GM23338 (cell line): Measurements from ENCODE around the gene LLGL1. TPM values are rescaled to one million over a fixed set of nuclear protein-coding genes. Genes with fewer than 3 reads are reported as not detected.

Experiments
- ATAC-seq: fragments of 200-7000 bp; cut with Tn5 transposase; 3 replicates; pipeline ENCODE4 v1.9.1; 2020
- DNase-seq: peaks from one replicate; pipeline ENCODE4 v3.0.0-alpha.2; 2015; ENCODE audit warnings: low spot score
- H2AFZ ChIP-seq: fragments of 200-600 bp; sonication (generic); 2 replicates; pipeline ENCODE4 v1.8.0; 2016; ENCODE audit warnings: antibody characterized with exemption, mild to moderate bottlenecking, moderate library complexity
- H3F3A ChIP-seq: fragments of 200-600 bp; sonication (generic); replicated peaks from 2 replicates; pipeline ENCODE4 v1.8.0; 2017; ENCODE audit warnings: antibody characterized with exemption, mixed run types, low read depth
- H3K27ac ChIP-seq: fragments of 200-600 bp; sonication (generic); 2 replicates; pipeline ENCODE4 v1.6.1; 2016; ENCODE audit warnings: low read depth
- H3K27me3 ChIP-seq: fragments of 200-600 bp; sonication (generic); 2 replicates; pipeline ENCODE4 v1.8.0; 2016; ENCODE audit warnings: mild to moderate bottlenecking, mixed run types, moderate library complexity; ENCODE audit not compliant: insufficient read depth
- H3K36me3 ChIP-seq: fragments of 200-600 bp; sonication (generic); 2 replicates; pipeline ENCODE4 v1.8.0; 2016; ENCODE audit warnings: mild to moderate bottlenecking; ENCODE audit not compliant: insufficient read depth
- H3K4me1 ChIP-seq: fragments of 200-600 bp; sonication (generic); 2 replicates; pipeline ENCODE4 v1.8.0; 2016; ENCODE audit warnings: mild to moderate bottlenecking, moderate library complexity; ENCODE audit not compliant: insufficient read depth
- H3K4me2 ChIP-seq: fragments of 200-600 bp; sonication (generic); 2 replicates; pipeline ENCODE4 v1.7.1; 2017; ENCODE audit warnings: mixed run types
- H3K4me3 ChIP-seq: fragments of 200-600 bp; sonication (generic); 2 replicates; pipeline ENCODE4 v1.6.1; 2016; ENCODE audit warnings: mixed run types
- H3K79me2 ChIP-seq: fragments of 200-600 bp; sonication (generic); replicated peaks from 2 replicates; pipeline ENCODE4 v1.8.0; 2017; ENCODE audit warnings: mild to moderate bottlenecking; ENCODE audit not compliant: insufficient read depth
- H3K9me2 ChIP-seq: fragments of 200-600 bp; sonication (generic); 2 replicates; pipeline ENCODE4 v1.8.0; 2017; ENCODE audit not compliant: insufficient read depth
- H4K20me1 ChIP-seq: fragments of 200-600 bp; sonication (generic); replicated peaks from 2 replicates; pipeline ENCODE4 v1.8.0; 2017; ENCODE audit warnings: mild to moderate bottlenecking; ENCODE audit not compliant: insufficient read depth
- H3K27ac Mint-ChIP-seq: 2 replicates; pipeline ENCODE4 v1.8.0; 2020; ENCODE audit warnings: inconsistent platforms, mild to moderate bottlenecking, moderate library complexity, mixed read lengths
- H3K27me3 Mint-ChIP-seq: 3 replicates; pipeline ENCODE4 v1.8.0; 2022; ENCODE audit warnings: low read depth, mild to moderate bottlenecking, moderate library complexity, mixed read lengths, inconsistent platforms; ENCODE audit not compliant: insufficient read depth, poor library complexity
- H3K36me3 Mint-ChIP-seq: 3 replicates; pipeline ENCODE4 v1.8.0; 2021; ENCODE audit warnings: low read depth, mild to moderate bottlenecking, inconsistent platforms, moderate library complexity, mixed read lengths
- H3K4me1 Mint-ChIP-seq: 3 replicates; pipeline ENCODE4 v1.8.0; 2020; ENCODE audit warnings: mild to moderate bottlenecking, inconsistent platforms, mixed read lengths
- H3K4me3 Mint-ChIP-seq: 3 replicates; pipeline ENCODE4 v1.8.0; 2021; ENCODE audit warnings: moderate library complexity, mild to moderate bottlenecking, inconsistent platforms, mixed read lengths
- H3K9me3 Mint-ChIP-seq: 3 replicates; pipeline ENCODE4 v1.8.0; 2020; ENCODE audit warnings: moderate library complexity, mild to moderate bottlenecking, inconsistent platforms, mixed read lengths
- CREB1 ChIP-seq: fragments of 250-450 bp; sonication (Bioruptor Pico); IDR thresholded peaks from 2 replicates; pipeline ENCODE4 v1.5.0; 2020; ENCODE audit warnings: low read depth, mild to moderate bottlenecking, moderate library complexity
- ETS1 ChIP-seq: IDR thresholded peaks from 2 replicates; pipeline ENCODE4 v1.6.1; 2016; ENCODE audit warnings: antibody characterized with exemption
- EZH2phosphoT487 ChIP-seq: fragments of 200-600 bp; sonication (generic); IDR thresholded peaks from one replicate; pipeline ENCODE4 v1.8.1; 2018; ENCODE audit warnings: antibody characterized with exemption; ENCODE audit not compliant: unreplicated experiment
- JUNB ChIP-seq: IDR thresholded peaks from one replicate; pipeline ENCODE4 v1.6.1; 2016; ENCODE audit warnings: antibody characterized with exemption; ENCODE audit not compliant: unreplicated experiment
- POLR2AphosphoS5 ChIP-seq: IDR thresholded peaks from 2 replicates; pipeline ENCODE4 v1.6.1; 2016; ENCODE audit warnings: antibody characterized with exemption, low read depth
- ZNF462 ChIP-seq: fragments of 250-450 bp; sonication (Bioruptor Pico); IDR thresholded peaks from 2 replicates; pipeline ENCODE4 v1.5.0; 2020; ENCODE audit warnings: mild to moderate bottlenecking, moderate library complexity
- polyA plus RNA-seq: library from polyadenylated mRNA; unstranded; fragments of >200 nt; fragmentation: Nextera tagmentation; extraction: Ambion mirVana; gene quantifications from 2 replicates; pipeline ENCODE4 v1.2.1, GENCODE V29; 2016
- total RNA-seq: library from RNA; depleted of rRNA; stranded (reverse); fragments of >200 nt; shearing (Covaris generic); gene quantifications from 2 replicates; pipeline ENCODE4 v1.2.3, GENCODE V29; 2014
- TF ChIP-seq, protein P1 (sequence below): IDR thresholded peaks from one replicate; pipeline ENCODE4 v1.6.1; 2018; ENCODE audit warnings: antibody characterized with exemption; ENCODE audit not compliant: unreplicated experiment
- TF ChIP-seq, protein P2 (sequence below), 2 experiments: fragments of 200-600 bp in 1 of 2; sonication (generic) in 1 of 2; conservative IDR thresholded peaks; 2 replicates each; pipeline versions ENCODE4 v1.5.1 to v1.6.1; 2016 to 2017; ENCODE audit warnings: antibody characterized with exemption in 2 of 2, low read depth in 2 of 2, mild to moderate bottlenecking in 2 of 2, moderate library complexity in 1 of 2

LLGL1 gene
- total and polyA plus RNA-seq, 2 experiments from 2014 or later: 5.9 to 129 TPM

DNA sequence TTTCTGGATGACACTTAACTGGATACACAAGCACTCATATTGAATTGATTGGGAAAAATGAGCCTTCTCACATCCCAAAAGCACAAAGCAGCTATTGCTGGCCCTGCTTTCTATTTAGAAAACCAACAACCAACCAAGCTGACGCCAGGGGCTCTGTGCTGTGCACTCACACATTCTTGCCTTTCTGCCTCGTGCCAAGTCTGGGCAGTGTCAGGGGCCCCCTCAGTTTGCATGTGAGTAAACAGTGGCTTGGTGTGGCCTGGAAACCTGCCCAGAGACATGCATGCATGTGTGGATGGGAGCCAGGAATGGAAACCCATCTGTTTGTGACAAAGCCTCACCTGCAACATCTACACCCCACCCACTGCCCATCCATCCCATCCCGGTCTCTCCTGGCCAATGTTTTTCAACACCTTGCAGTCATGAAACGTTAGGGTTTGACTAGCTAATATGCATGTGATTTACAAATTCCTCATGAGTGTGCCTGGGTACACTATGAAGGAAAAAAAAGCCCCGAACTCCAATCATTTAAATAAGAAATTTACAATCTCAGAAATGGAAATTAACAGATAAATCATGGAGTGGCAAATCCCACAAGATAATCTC is 55.4 kb downstream of the LLGL1 start (continued):
- TF ChIP-seq, protein P1, sequence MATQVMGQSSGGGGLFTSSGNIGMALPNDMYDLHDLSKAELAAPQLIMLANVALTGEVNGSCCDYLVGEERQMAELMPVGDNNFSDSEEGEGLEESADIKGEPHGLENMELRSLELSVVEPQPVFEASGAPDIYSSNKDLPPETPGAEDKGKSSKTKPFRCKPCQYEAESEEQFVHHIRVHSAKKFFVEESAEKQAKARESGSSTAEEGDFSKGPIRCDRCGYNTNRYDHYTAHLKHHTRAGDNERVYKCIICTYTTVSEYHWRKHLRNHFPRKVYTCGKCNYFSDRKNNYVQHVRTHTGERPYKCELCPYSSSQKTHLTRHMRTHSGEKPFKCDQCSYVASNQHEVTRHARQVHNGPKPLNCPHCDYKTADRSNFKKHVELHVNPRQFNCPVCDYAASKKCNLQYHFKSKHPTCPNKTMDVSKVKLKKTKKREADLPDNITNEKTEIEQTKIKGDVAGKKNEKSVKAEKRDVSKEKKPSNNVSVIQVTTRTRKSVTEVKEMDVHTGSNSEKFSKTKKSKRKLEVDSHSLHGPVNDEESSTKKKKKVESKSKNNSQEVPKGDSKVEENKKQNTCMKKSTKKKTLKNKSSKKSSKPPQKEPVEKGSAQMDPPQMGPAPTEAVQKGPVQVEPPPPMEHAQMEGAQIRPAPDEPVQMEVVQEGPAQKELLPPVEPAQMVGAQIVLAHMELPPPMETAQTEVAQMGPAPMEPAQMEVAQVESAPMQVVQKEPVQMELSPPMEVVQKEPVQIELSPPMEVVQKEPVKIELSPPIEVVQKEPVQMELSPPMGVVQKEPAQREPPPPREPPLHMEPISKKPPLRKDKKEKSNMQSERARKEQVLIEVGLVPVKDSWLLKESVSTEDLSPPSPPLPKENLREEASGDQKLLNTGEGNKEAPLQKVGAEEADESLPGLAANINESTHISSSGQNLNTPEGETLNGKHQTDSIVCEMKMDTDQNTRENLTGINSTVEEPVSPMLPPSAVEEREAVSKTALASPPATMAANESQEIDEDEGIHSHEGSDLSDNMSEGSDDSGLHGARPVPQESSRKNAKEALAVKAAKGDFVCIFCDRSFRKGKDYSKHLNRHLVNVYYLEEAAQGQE: no peak
- TF ChIP-seq CREB1 (CRISPR knock-in tag) (no peak), ETS1 (no peak), POLR2AphosphoS5 (no peak), EZH2phosphoT487 (no peak)
- TF ChIP-seq, protein P2, sequence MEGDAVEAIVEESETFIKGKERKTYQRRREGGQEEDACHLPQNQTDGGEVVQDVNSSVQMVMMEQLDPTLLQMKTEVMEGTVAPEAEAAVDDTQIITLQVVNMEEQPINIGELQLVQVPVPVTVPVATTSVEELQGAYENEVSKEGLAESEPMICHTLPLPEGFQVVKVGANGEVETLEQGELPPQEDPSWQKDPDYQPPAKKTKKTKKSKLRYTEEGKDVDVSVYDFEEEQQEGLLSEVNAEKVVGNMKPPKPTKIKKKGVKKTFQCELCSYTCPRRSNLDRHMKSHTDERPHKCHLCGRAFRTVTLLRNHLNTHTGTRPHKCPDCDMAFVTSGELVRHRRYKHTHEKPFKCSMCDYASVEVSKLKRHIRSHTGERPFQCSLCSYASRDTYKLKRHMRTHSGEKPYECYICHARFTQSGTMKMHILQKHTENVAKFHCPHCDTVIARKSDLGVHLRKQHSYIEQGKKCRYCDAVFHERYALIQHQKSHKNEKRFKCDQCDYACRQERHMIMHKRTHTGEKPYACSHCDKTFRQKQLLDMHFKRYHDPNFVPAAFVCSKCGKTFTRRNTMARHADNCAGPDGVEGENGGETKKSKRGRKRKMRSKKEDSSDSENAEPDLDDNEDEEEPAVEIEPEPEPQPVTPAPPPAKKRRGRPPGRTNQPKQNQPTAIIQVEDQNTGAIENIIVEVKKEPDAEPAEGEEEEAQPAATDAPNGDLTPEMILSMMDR (conservative IDR thresholded peaks at IDR 0.05; ENCODE audit: low read depth in 2 of 2): no peak

- Histone ChIP-seq H3K4me2 (no peak overlapping the region), H4K20me1 (peaks cover 13% of the 10 kb centered on the region), H3K27me3 (no peaks in the 10 kb centered on the region), H3K79me2 (no peaks in the 10 kb centered on the region), H3K36me3 (peaks cover 50% of the 10 kb centered on the region), H3K4me1 (no peaks in the 10 kb centered on the region), H3K9me2 (no peaks in the 10 kb centered on the region), H3K27ac (no peak overlapping the region), H3F3A (no peaks in the 10 kb centered on the region), H3K4me3 (no peak overlapping the region), H2AFZ (no peak overlapping the region)
- Mint-ChIP-seq H3K27ac (no peak overlapping the region), H3K4me1 (no peaks in the 10 kb centered on the region), H3K9me3 (no peaks in the 10 kb centered on the region), H3K4me3 (no peak overlapping the region), H3K36me3 (peaks cover 82% of the 10 kb centered on the region), H3K27me3 (no peaks in the 10 kb centered on the region)
- no peak for ATAC-seq
- DNase-seq: no peak
- no peak for TF ChIP-seq JUNB
- TF ChIP-seq ZNF462 (CRISPR knock-in tag): no peak
- no peak for TF ChIP-seq POLR2AphosphoS5
- no peak for TF ChIP-seq ETS1
Measured at GRCh38 chr17:18281788-18282187, 56.4 kb downstream of the LLGL1 start.
